NCI-H1930 (cell line): ENCODE results near the gene NACA2.
A peak's percentile ranks its signal among the peaks of the same experiment; 100 is the strongest.
"Not testable (repeated sequence)": the region's sequence is repeated elsewhere in the genome, so short reads cannot be mapped to it uniquely, and the experiment has no call there.

Experiments used
- DNase-seq, 2 experiments: peaks; one replicate each; lab custom pipeline; 2025; lab: John Stamatoyannopoulos, UW

NACA2 gene

GRCh38 chr17:61575983-61576382, 15.0 kb downstream of the NACA2 start:
- DNase-seq: no peak

GRCh38 chr17:61575352-61575975, 15.6 kb downstream of the NACA2 start:
- DNase-seq: no peak

- DNase-seq: peak; percentile 6 to 58
These were observed 16.3 kb downstream of the NACA2 start for GRCh38 chr17:61574542-61575351.

- not testable (repeated sequence) for DNase-seq
These were observed 18.5 kb downstream of the NACA2 start for GRCh38 chr17:61572547-61572946.

- DNase-seq: no peak
These were observed 19.4 kb downstream of the NACA2 start for GRCh38 chr17:61571624-61572023.

- DNase-seq: no peak
These were observed 20.9 kb downstream of the NACA2 start for GRCh38 chr17:61570118-61570517.

GRCh38 chr17:61569525-61569924, 21.5 kb downstream of the NACA2 start:
- not testable (repeated sequence) for DNase-seq

GRCh38 chr17:61568219-61569072, 22.6 kb downstream of the NACA2 start:
- DNase-seq: peak in 1 of 2 experiments; percentile 35

- DNase-seq: no peak
These were observed 23.8 kb downstream of the NACA2 start for GRCh38 chr17:61567045-61567802.

GRCh38 chr17:61566448-61566847, 24.6 kb downstream of the NACA2 start:
- DNase-seq: not testable (repeated sequence)

- DNase-seq: not testable (repeated sequence)
These were observed 25.2 kb downstream of the NACA2 start for GRCh38 chr17:61565850-61566249.

- no peak for DNase-seq
These were observed 25.8 kb downstream of the NACA2 start for GRCh38 chr17:61565213-61565612.

- no peak for DNase-seq
These were observed 28.7 kb downstream of the NACA2 start for GRCh38 chr17:61562287-61562686.

GRCh38 chr17:61561354-61561753, 29.7 kb downstream of the NACA2 start:
- no peak for DNase-seq

- DNase-seq: no peak
These were observed 30.9 kb downstream of the NACA2 start for GRCh38 chr17:61560071-61560470.

GRCh38 chr17:61556224-61557188, 34.5 kb downstream of the NACA2 start:
- no peak for DNase-seq

- no peak for DNase-seq
These were observed 35.9 kb downstream of the NACA2 start for GRCh38 chr17:61555127-61555566.

GRCh38 chr17:61554209-61554608, 36.8 kb downstream of the NACA2 start:
- no peak for DNase-seq

- not testable (repeated sequence) for DNase-seq
These were observed 38.5 kb downstream of the NACA2 start for GRCh38 chr17:61552560-61552959.

GRCh38 chr17:61551255-61551742, 39.7 kb downstream of the NACA2 start:
- peak in 1 of 2 experiments; percentile 13 for DNase-seq
